ENCODE data around the gene RYR1.
A peak's percentile ranks its signal among the peaks of the same experiment; 100 is the strongest.

The RYR1 gene

DNA sequence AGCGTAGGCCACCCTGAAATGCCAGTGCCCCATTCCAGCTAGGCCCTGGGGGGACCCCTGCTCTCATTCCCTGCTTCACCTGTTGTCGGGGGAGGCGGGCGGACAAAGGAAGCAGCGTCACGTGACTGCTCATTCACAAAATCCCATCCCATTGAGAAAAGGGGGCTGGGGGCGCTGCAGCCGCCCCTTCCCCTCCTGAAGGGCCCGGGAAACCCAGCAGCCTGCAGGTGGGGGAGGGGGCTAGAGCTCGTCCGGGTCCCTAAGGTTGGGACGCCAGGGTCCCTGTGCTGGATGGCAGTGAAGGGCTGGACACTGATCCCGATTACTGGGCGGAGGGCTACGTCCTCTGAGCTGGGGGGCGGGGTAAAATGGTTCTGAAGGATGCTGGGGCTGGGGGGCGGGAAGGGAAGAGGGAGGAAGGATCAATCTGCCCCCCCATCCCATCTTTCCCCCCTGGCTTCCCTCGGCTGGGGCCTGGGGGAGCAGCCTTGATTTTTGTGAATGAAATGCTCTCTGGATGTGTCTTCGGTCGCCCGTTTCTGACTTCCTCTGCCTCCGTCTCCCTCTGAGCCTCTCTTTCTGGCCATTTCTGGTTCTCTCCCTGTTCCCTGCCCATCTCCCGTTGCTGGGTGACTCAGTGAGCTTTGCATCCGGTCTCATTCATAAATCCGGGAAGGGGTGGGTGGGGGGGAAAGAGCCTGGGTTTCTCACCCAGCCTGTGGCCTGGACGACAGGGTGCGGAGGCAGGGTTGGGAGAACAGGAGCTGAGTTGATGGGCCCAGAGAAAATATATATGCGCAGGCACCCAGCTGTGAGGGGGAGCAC, 44.2 kb upstream of the RYR1 start (continued):
- TF ChIP-seq PATZ1 (tag by site-specific recombination; IDR thresholded peaks at IDR 0.05): peak; percentile 70; the same call in 1 of the 2 replicates
- 0 out of 2 replicates have a peak, but pooled peaks have one; percentile 12 for TF ChIP-seq SP7 (tag by site-specific recombination; IDR thresholded peaks at IDR 0.05)

- Histone ChIP-seq H3K9me3 (ENCODE audit: control insufficient read depth, insufficient read depth, low read depth, low read length) (no peaks in the 10 kb centered on the region), H3K27ac (ENCODE audit: extremely low read depth, low read depth, low read length) (0 out of 2 replicates have a peak overlapping the region, but pooled peaks have one; percentile 37), H3K4me3 (ENCODE audit: low read depth, low read length) (no peak overlapping the region), H3K36me3 (ENCODE audit: control insufficient read depth in 2 of 2, insufficient read depth in 1 of 2, low read length in 2 of 2) (peaks cover 5 to 19% of the 10 kb centered on the region in 2 experiments; a peak in 2 of 3 replicates), H3K4me1 (ENCODE audit: control insufficient read depth, insufficient read depth, low read length) (peaks cover 19% of the 10 kb centered on the region)
- ChIA-PET POLR2A (interaction anchor here (0.7 to 4.7 kb wide), 5 partner anchors 8 to 483 kb away, joined by 4 to 223 read pairs (median 4); partner anchors contain the start of genes FAM98C, PSMD8 and SIPA1L3), CTCF (interaction anchor here (1.0 to 9.2 kb wide), 5 partner anchors 8 to 488 kb away, joined by 3 to 76 read pairs (median 3); partner anchors contain the start of gene FAM98C)
- TF ChIP-seq ZNF175 (tag by site-specific recombination; IDR thresholded peaks at IDR 0.05) (no peak), GLI2 (tag by site-specific recombination; IDR thresholded peaks at IDR 0.05; ENCODE audit: borderline replicate concordance, low read depth) (no peak), EGR2 (tag by site-specific recombination; IDR thresholded peaks at IDR 0.05; ENCODE audit: low read depth) (peak; percentile 23; the same call in 1 of the 2 replicates), ZNF146 (tag by site-specific recombination; IDR thresholded peaks at IDR 0.05) (no peak), SALL2 (tag by site-specific recombination; IDR thresholded peaks at IDR 0.05; ENCODE audit: borderline replicate concordance) (no peak), ZBTB17 (tag by site-specific recombination; IDR thresholded peaks at IDR 0.05) (no peak), ZNF776 (tag by site-specific recombination; IDR thresholded peaks at IDR 0.05; ENCODE audit: borderline replicate concordance) (no peak), ZNF350 (tag by site-specific recombination; IDR thresholded peaks at IDR 0.05) (no peak), ZNF585B (tag by site-specific recombination; IDR thresholded peaks at IDR 0.05) (no peak), ZFP41 (tag by site-specific recombination; IDR thresholded peaks at IDR 0.05; ENCODE audit: borderline replicate concordance) (no peak), IKZF3 (tag by site-specific recombination; IDR thresholded peaks at IDR 0.05) (no peak), GLIS1 (tag by site-specific recombination; IDR thresholded peaks at IDR 0.05) (no peak), ZFP3 (tag by site-specific recombination; IDR thresholded peaks at IDR 0.05; ENCODE audit: low read depth) (no peak), REPIN1 (tag by site-specific recombination; IDR thresholded peaks at IDR 0.05; ENCODE audit: low read depth) (no peak), ZNF596 (tag by site-specific recombination; IDR thresholded peaks at IDR 0.05) (no peak), ZBTB48 (tag by site-specific recombination; IDR thresholded peaks at IDR 0.05) (peak; percentile 37; the same call in 1 of the 2 replicates), ZNF366 (tag by site-specific recombination; conservative IDR thresholded peaks at IDR 0.05) (peak; percentile 76), ZSCAN30 (tag by site-specific recombination; IDR thresholded peaks at IDR 0.05) (no peak), ZNF157 (tag by site-specific recombination; IDR thresholded peaks at IDR 0.05) (peak; percentile 30; the same call in 1 of the 2 replicates), ZNF416 (tag by site-specific recombination; IDR thresholded peaks at IDR 0.05) (0 out of 2 replicates have a peak, but pooled peaks have one; percentile 21), SCRT1 (tag by site-specific recombination; IDR thresholded peaks at IDR 0.05; ENCODE audit: borderline replicate concordance) (no peak), ZNF214 (tag by site-specific recombination; IDR thresholded peaks at IDR 0.05; ENCODE audit: borderline replicate concordance) (no peak), RBAK (tag by site-specific recombination; IDR thresholded peaks at IDR 0.05) (no peak)
- TF ChIP-seq, protein P1, sequence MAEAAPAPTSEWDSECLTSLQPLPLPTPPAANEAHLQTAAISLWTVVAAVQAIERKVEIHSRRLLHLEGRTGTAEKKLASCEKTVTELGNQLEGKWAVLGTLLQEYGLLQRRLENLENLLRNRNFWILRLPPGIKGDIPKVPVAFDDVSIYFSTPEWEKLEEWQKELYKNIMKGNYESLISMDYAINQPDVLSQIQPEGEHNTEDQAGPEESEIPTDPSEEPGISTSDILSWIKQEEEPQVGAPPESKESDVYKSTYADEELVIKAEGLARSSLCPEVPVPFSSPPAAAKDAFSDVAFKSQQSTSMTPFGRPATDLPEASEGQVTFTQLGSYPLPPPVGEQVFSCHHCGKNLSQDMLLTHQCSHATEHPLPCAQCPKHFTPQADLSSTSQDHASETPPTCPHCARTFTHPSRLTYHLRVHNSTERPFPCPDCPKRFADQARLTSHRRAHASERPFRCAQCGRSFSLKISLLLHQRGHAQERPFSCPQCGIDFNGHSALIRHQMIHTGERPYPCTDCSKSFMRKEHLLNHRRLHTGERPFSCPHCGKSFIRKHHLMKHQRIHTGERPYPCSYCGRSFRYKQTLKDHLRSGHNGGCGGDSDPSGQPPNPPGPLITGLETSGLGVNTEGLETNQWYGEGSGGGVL (tag by site-specific recombination; IDR thresholded peaks at IDR 0.05): no peak; the same call in none of the 2 replicates
- TF ChIP-seq, protein P2, sequence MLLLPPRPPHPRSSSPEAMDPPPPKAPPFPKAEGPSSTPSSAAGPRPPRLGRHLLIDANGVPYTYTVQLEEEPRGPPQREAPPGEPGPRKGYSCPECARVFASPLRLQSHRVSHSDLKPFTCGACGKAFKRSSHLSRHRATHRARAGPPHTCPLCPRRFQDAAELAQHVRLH (tag by site-specific recombination; IDR thresholded peaks at IDR 0.05): no peak
- TF ChIP-seq, protein P3, sequence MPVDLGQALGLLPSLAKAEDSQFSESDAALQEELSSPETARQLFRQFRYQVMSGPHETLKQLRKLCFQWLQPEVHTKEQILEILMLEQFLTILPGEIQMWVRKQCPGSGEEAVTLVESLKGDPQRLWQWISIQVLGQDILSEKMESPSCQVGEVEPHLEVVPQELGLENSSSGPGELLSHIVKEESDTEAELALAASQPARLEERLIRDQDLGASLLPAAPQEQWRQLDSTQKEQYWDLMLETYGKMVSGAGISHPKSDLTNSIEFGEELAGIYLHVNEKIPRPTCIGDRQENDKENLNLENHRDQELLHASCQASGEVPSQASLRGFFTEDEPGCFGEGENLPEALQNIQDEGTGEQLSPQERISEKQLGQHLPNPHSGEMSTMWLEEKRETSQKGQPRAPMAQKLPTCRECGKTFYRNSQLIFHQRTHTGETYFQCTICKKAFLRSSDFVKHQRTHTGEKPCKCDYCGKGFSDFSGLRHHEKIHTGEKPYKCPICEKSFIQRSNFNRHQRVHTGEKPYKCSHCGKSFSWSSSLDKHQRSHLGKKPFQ (tag by site-specific recombination; IDR thresholded peaks at IDR 0.05): no peak
These were observed 43.2 kb upstream of the RYR1 start for GRCh38 chr19:38389957-38390924.

All from HEK293 (cell line).